GM23338 (cell line): Measurements from ENCODE around the gene TBC1D3K.
"Not testable (repeated sequence)": the region's sequence is repeated elsewhere in the genome, so short reads cannot be mapped to it uniquely, and the experiment has no call there.

ENCODE experiments used
- CREB1 ChIP-seq: fragments of 250-450 bp; sonication (Bioruptor Pico); IDR thresholded peaks from 2 replicates; pipeline ENCODE4 v1.5.0; 2020; ENCODE audit warnings: low read depth, mild to moderate bottlenecking, moderate library complexity
- CTCF ChIP-seq, 2 experiments: fragments of 200-600 bp in 1 of 2; sonication (generic) in 1 of 2; conservative IDR thresholded peaks; 2 replicates each; pipeline versions ENCODE4 v1.5.1 to v1.6.1; 2016 to 2017; ENCODE audit warnings: antibody characterized with exemption in 2 of 2, low read depth in 2 of 2, mild to moderate bottlenecking in 2 of 2, moderate library complexity in 1 of 2
- ETS1 ChIP-seq: IDR thresholded peaks from 2 replicates; pipeline ENCODE4 v1.6.1; 2016; ENCODE audit warnings: antibody characterized with exemption
- EZH2 ChIP-seq: fragments of 200-600 bp; sonication (generic); IDR thresholded peaks from one replicate; pipeline ENCODE4 v1.8.0; 2017; ENCODE audit warnings: antibody characterized with exemption, mild to moderate bottlenecking, low read depth; ENCODE audit not compliant: unreplicated experiment
- EZH2phosphoT487 ChIP-seq: fragments of 200-600 bp; sonication (generic); IDR thresholded peaks from one replicate; pipeline ENCODE4 v1.8.1; 2018; ENCODE audit warnings: antibody characterized with exemption; ENCODE audit not compliant: unreplicated experiment
- JUNB ChIP-seq: IDR thresholded peaks from one replicate; pipeline ENCODE4 v1.6.1; 2016; ENCODE audit warnings: antibody characterized with exemption; ENCODE audit not compliant: unreplicated experiment
- POLR2AphosphoS5 ChIP-seq: IDR thresholded peaks from 2 replicates; pipeline ENCODE4 v1.6.1; 2016; ENCODE audit warnings: antibody characterized with exemption, low read depth
- STAT1 ChIP-seq: IDR thresholded peaks from one replicate; pipeline ENCODE4 v1.6.1; 2016; ENCODE audit warnings: antibody characterized with exemption; ENCODE audit not compliant: unreplicated experiment
- ZNF114 ChIP-seq: fragments of 250-450 bp; sonication (Bioruptor Pico); IDR thresholded peaks from 2 replicates; pipeline ENCODE4 v1.5.0; 2020; ENCODE audit warnings: mild to moderate bottlenecking, moderate library complexity
- ZNF331 ChIP-seq: fragments of 250-450 bp; sonication (Bioruptor Pico); IDR thresholded peaks from 2 replicates; pipeline ENCODE4 v1.5.0; 2020; ENCODE audit warnings: low read depth, mild to moderate bottlenecking, moderate library complexity
- TF ChIP-seq, protein P1 (sequence below): IDR thresholded peaks from one replicate; pipeline ENCODE4 v1.6.1; 2018; ENCODE audit warnings: antibody characterized with exemption; ENCODE audit not compliant: unreplicated experiment

GRCh38 chr17:37924115-37924514 lies at the start of gene TBC1D3K:
- TF ChIP-seq CTCF (conservative IDR thresholded peaks at IDR 0.05; ENCODE audit: low read depth in 2 of 2); POLR2AphosphoS5; JUNB; EZH2phosphoT487; EZH2; ZNF331 (CRISPR knock-in tag); ETS1; ZNF114 (CRISPR knock-in tag); STAT1; CREB1 (CRISPR knock-in tag): not testable (repeated sequence)
- TF ChIP-seq, protein P1, sequence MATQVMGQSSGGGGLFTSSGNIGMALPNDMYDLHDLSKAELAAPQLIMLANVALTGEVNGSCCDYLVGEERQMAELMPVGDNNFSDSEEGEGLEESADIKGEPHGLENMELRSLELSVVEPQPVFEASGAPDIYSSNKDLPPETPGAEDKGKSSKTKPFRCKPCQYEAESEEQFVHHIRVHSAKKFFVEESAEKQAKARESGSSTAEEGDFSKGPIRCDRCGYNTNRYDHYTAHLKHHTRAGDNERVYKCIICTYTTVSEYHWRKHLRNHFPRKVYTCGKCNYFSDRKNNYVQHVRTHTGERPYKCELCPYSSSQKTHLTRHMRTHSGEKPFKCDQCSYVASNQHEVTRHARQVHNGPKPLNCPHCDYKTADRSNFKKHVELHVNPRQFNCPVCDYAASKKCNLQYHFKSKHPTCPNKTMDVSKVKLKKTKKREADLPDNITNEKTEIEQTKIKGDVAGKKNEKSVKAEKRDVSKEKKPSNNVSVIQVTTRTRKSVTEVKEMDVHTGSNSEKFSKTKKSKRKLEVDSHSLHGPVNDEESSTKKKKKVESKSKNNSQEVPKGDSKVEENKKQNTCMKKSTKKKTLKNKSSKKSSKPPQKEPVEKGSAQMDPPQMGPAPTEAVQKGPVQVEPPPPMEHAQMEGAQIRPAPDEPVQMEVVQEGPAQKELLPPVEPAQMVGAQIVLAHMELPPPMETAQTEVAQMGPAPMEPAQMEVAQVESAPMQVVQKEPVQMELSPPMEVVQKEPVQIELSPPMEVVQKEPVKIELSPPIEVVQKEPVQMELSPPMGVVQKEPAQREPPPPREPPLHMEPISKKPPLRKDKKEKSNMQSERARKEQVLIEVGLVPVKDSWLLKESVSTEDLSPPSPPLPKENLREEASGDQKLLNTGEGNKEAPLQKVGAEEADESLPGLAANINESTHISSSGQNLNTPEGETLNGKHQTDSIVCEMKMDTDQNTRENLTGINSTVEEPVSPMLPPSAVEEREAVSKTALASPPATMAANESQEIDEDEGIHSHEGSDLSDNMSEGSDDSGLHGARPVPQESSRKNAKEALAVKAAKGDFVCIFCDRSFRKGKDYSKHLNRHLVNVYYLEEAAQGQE = not testable (repeated sequence)
